Astrocyte of the spinal cord (primary cell): ENCODE results near the gene DENND10.
"Not testable (repeated sequence)": the region's sequence is repeated elsewhere in the genome, so short reads cannot be mapped to it uniquely, and the experiment has no call there.

Experiments
- DNase-seq: peaks from one replicate; pipeline ENCODE4 v3.0.0; 2011; ENCODE audit warnings: low read depth, low spot score
- H3K4me3 ChIP-seq: 2 replicates; pipeline ENCODE4 v1.5.1; 2011; ENCODE audit warnings: low read depth, mild to moderate bottlenecking, low read length, moderate library complexity
- CTCF ChIP-seq: IDR thresholded peaks from 2 replicates; pipeline ENCODE4 v1.5.1; 2012; ENCODE audit warnings: low read depth, mild to moderate bottlenecking, low read length, inconsistent platforms
- in situ Hi-C: cut with HindIII; loops from 2 replicates; pipeline ENCODE4 v1.10.0; 2017; ENCODE audit warnings: low sequenced_read_pairs

The DENND10 gene

GRCh38 chr10:119084896-119085295 is 19.0 kb upstream of the DENND10 start:
- DNase-seq, result no peak
- in situ Hi-C loops, result no loop called here
- no peak for TF ChIP-seq CTCF
- no peak overlapping the region for H3K4me3 ChIP-seq

- H3K4me3 ChIP-seq, result no peak overlapping the region
- no peak for TF ChIP-seq CTCF
- in situ Hi-C loops, result no loop called here
- no peak for DNase-seq
Observed at GRCh38 chr10:119087271-119087882, 16.5 kb upstream of the DENND10 start.

- no peak for DNase-seq
- no peak for TF ChIP-seq CTCF
- H3K4me3 ChIP-seq, result no peak overlapping the region
- in situ Hi-C loops, result no loop called here
Observed at GRCh38 chr10:119090026-119090795, 13.7 kb upstream of the DENND10 start.

- H3K4me3 ChIP-seq, result no peak overlapping the region
- DNase-seq, result peak; percentile 76
- in situ Hi-C loops, result no loop called here
- no peak for TF ChIP-seq CTCF
Observed at GRCh38 chr10:119090968-119091367, 12.9 kb upstream of the DENND10 start.

- in situ Hi-C loops, result no loop called here
- H3K4me3 ChIP-seq, result no peak overlapping the region
- TF ChIP-seq CTCF, result no peak
- DNase-seq, result no peak
Observed at GRCh38 chr10:119095640-119096039, 8.3 kb upstream of the DENND10 start.

GRCh38 chr10:119096641-119097415 is 7.1 kb upstream of the DENND10 start:
- in situ Hi-C loops, DNase-seq, H3K4me3 ChIP-seq: not testable (repeated sequence)

- no peak for DNase-seq
- in situ Hi-C loops, result no loop called here
- H3K4me3 ChIP-seq, result no peak overlapping the region
- no peak for TF ChIP-seq CTCF
Observed at GRCh38 chr10:119098576-119098975, 5.3 kb upstream of the DENND10 start.
